Body of pancreas (tissue), 4 donors: ENCODE results near the gene PLTP.

Source experiments
- CTCF ChIP-seq, 7 experiments: fragments of 450-650 bp in 4 of 7; fragments of 200-600 bp in 3 of 7; sonication (generic) in 3 of 7; IDR thresholded peaks; one replicate each; pipeline ENCODE4 v1.5.1; 2016 to 2019; ENCODE audit warnings: antibody characterized with exemption in 7 of 7
- POLR2A ChIP-seq, 3 donors: fragments of 450-650 bp; IDR thresholded peaks; one replicate each; pipeline ENCODE4 v1.6.1; 2016; ENCODE audit warnings: antibody characterized with exemption in 3 of 3, mild to moderate bottlenecking in 2 of 3

GRCh38 chr20:45924391-45925261, 12.7 kb upstream of the PLTP start:
- TF ChIP-seq POLR2A (IDR thresholded peaks at IDR 0.05), result no peak
- TF ChIP-seq CTCF (IDR thresholded peaks at IDR 0.05), result no peak
